Measurements from ENCODE around the gene ETHE1. TPM values are rescaled to one million over a fixed set of nuclear protein-coding genes. Genes with fewer than 3 reads are reported as not detected.
"Not testable (repeated sequence)": the region's sequence is repeated elsewhere in the genome, so short reads cannot be mapped to it uniquely, and the experiment has no call there.

ETHE1 gene
- total RNA-seq, 6 donors from 2014 or later: 27.4 to 69.2 (median 41.4) TPM

DNA sequence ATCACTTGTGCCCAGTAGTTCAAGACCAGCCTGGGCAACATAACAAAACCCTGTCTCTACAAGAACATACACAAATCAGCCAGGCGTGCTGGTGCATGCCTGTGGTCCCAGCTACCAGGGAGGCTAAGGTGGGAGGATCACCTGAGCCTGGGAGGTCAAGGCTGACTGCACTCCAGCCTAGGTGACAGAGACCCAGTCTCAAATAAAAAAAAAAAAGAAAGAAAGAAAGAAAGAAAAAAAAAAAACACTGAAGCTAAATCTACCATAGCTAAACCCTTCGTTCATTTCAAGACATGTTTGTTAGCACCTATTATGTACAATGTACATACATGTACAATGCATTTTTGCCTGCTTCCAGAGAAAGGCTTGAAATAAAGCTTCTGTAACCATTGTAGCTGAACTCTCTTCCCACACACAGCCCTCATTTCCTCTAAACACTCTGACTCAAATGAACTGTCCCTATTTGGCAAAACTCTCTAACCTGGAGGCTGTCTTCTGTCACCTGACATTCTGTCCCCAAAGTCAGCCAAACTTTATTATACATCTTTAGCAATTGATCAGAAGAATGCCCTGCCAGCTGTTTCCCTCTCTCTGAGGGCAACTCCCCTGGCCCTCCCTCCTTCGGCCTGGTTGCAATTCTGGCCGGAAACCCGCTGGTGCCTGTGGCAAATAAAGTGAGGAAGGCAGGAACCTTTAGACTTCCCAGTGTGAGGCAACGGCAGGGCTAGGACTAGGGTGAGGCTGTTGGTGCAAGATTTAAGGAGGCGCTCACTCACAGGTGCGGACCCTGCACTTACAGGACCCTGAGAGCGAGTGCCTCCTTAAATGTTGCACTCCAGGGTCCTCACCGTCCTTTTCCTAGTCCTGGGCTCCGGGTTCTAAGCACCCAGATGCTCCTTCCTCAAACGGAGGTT, 1.8 kb downstream of the ETHE1 start:
- H3K4me1 ChIP-seq: peaks cover 17 to 41% (median 22%) of the 10 kb centered on the region in 4 donors
- peak; percentile 67 to 70 for ATAC-seq (ENCODE audit: low FRiP score in 2 of 2)
- peak overlapping the region; percentile 74 to 90 (median 85) for H3K27ac ChIP-seq
- WGBS, 2 donors: 1 to 21% methylated on average over 5 to 10 of the region's 12 CpGs
- no peaks in the 10 kb centered on the region for H3K27me3 ChIP-seq
- peak; percentile 19 to 77 for TF ChIP-seq POLR2AphosphoS5 (IDR thresholded peaks at IDR 0.05)
- no peak for TF ChIP-seq POLR2A (IDR thresholded peaks at IDR 0.05)
- no peak for TF ChIP-seq EP300 (IDR thresholded peaks at IDR 0.05)
- TF ChIP-seq, protein P1, sequence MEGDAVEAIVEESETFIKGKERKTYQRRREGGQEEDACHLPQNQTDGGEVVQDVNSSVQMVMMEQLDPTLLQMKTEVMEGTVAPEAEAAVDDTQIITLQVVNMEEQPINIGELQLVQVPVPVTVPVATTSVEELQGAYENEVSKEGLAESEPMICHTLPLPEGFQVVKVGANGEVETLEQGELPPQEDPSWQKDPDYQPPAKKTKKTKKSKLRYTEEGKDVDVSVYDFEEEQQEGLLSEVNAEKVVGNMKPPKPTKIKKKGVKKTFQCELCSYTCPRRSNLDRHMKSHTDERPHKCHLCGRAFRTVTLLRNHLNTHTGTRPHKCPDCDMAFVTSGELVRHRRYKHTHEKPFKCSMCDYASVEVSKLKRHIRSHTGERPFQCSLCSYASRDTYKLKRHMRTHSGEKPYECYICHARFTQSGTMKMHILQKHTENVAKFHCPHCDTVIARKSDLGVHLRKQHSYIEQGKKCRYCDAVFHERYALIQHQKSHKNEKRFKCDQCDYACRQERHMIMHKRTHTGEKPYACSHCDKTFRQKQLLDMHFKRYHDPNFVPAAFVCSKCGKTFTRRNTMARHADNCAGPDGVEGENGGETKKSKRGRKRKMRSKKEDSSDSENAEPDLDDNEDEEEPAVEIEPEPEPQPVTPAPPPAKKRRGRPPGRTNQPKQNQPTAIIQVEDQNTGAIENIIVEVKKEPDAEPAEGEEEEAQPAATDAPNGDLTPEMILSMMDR (IDR thresholded peaks at IDR 0.05): no peak
- H3K36me3 ChIP-seq: no peaks in the 10 kb centered on the region
- no peaks in the 10 kb centered on the region for H3K9me3 ChIP-seq
- peak in 1 of 2 donors; percentile 91 for DNase-seq
- H3K4me3 ChIP-seq: peak overlapping the region; percentile 79 to 97 (median 88)

DNA sequence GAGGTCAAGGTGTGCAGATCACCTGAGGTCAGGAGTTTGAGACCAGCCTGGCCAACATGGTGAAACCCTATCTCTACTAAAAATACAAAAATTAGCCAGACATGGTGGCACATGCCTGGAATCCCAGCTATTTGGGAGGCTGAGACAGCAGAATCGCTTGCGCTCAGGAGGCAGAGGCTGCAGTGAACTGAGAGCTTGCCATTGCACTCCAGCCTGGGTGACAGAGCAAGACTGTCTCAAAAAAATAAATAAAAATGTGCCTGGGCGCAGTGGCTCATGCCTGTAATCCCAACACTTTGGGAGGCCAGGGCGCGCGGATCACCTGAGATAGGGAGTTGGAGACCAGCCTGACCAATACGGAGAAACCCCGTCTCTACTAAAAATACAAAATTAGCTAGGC, 3.3 kb downstream of the ETHE1 start:
- ATAC-seq (ENCODE audit: low FRiP score in 2 of 2); H3K27ac ChIP-seq; DNase-seq; H3K27me3 ChIP-seq; H3K4me3 ChIP-seq; H3K9me3 ChIP-seq; H3K36me3 ChIP-seq: not testable (repeated sequence)
- peaks cover 20 to 46% (median 25%) of the 10 kb centered on the region in 4 donors for H3K4me1 ChIP-seq
- 92 to 97% methylated on average over 8 of the region's 8 CpGs for WGBS, 2 donors

DNA sequence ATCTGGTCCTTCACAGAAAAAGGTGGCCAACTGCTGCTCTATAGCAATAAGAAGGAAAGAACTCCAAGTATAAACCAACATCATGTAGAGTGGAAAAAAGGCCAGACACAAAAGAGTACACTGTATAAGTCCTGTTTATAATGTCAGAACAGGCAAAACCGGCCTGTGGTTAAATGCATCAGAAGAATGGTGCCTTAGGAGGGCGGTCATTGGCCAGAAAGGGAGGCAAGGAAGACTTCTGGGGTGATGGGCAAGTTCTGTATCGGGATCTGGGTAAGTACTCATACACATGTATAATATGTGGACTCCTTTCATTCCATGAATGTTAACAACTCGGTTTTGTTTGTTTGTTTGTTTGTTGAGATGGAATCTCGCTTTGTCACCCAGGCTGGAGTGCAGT, 4.1 kb downstream of the ETHE1 start:
- 73 to 83% methylated on average over 5 of the region's 5 CpGs for WGBS, 2 donors
- H3K4me1 ChIP-seq: peaks cover 17 to 43% (median 25%) of the 10 kb centered on the region in 4 donors
- ATAC-seq (ENCODE audit: low FRiP score in 2 of 2) (no peak), DNase-seq (no peak)
- H3K27ac ChIP-seq: no peak overlapping the region
- H3K9me3 ChIP-seq: no peaks in the 10 kb centered on the region
- no peaks in the 10 kb centered on the region for H3K27me3 ChIP-seq
- TF ChIP-seq POLR2AphosphoS5 (IDR thresholded peaks at IDR 0.05) (no peak), POLR2A (IDR thresholded peaks at IDR 0.05) (no peak), EP300 (IDR thresholded peaks at IDR 0.05) (no peak)
- TF ChIP-seq, protein P1 (IDR thresholded peaks at IDR 0.05): no peak
- no peaks in the 10 kb centered on the region for H3K36me3 ChIP-seq
- H3K4me3 ChIP-seq: no peak overlapping the region

DNA sequence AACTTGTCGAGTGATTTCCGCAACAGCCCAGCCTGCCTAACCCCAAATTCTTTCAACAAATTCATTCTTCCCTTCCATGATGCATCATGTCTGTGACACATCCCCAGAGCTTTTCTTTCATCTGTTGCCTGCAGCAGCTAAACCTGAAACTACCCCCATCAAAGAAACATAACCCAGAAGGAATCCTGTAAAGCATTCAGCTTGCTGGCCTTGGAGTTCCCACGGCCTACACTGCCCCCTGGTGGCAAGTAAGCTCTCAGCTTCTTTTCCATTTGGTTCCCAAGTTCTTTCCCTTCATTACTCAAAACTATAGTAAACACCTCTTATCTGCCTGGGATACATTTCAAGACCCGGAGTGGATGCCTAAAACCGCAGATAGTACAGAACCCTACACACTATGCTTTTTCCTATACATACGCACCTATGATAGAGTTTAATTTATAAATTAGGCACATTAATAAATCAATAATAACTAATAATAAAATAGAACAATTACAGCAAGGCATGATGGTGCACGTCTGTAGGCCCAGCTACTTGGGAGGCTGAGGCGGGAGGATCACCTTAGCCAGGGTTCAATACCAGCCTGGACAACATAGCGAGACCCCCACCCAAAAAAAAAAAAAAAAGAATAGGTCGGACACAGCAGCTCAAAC, 7.4 kb downstream of the ETHE1 start:
- Histone ChIP-seq H3K9me3 (no peaks in the 10 kb centered on the region), H3K4me1 (peaks cover 2 to 12% (median 6%) of the 10 kb centered on the region in 4 donors), H3K36me3 (peaks cover 0 to 3% (median 0%) of the 10 kb centered on the region in 4 donors), H3K4me3 (no peak overlapping the region), H3K27me3 (no peaks in the 10 kb centered on the region), H3K27ac (no peak overlapping the region)
- DNase-seq: peak in 1 of 2 donors; percentile 75
- TF ChIP-seq POLR2A (IDR thresholded peaks at IDR 0.05): no peak
- TF ChIP-seq, protein P1 (IDR thresholded peaks at IDR 0.05): peak; percentile 61 to 86 (median 80)
- 54 to 60% methylated on average over 10 of the region's 10 CpGs for whole genome bisulfite sequencing, 2 donors
- peak; percentile 79 to 90 for ATAC-seq (ENCODE audit: low FRiP score in 2 of 2)

DNA sequence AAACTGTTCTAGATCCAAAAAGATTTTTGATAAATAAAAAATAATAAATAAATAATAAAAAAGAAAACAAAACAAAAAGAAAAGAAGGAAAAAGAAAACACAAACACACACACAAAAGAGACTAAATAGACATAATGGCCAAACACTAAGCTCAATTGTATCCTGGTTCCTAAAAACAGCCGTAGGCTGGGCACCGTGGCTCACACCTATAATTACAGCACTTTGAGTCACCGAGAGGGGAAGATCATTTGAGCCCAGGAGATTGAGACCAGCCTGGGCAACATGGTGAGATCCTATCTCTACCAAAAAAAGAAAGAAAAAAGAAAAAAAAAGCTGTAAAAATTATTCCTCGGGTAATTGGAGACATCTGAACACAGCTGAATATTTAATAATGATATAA, 8.9 kb downstream of the ETHE1 start:
- WGBS, 2 donors: 81 to 87% methylated on average over 4 of the region's 4 CpGs
- H3K27ac ChIP-seq: no peak overlapping the region
- H3K36me3 ChIP-seq: peaks cover 0 to 3% (median 0%) of the 10 kb centered on the region in 4 donors
- no peak for DNase-seq
- ATAC-seq (ENCODE audit: low FRiP score in 2 of 2): no peak
- TF ChIP-seq, protein P1 (IDR thresholded peaks at IDR 0.05): no peak
- TF ChIP-seq POLR2A (IDR thresholded peaks at IDR 0.05): no peak
- TF ChIP-seq POLR2AphosphoS5 (IDR thresholded peaks at IDR 0.05): no peak
- no peak for TF ChIP-seq EP300 (IDR thresholded peaks at IDR 0.05)
- H3K4me3 ChIP-seq: no peak overlapping the region
- peaks cover 1 to 8% (median 5%) of the 10 kb centered on the region in 4 donors for H3K4me1 ChIP-seq
- H3K27me3 ChIP-seq: no peaks in the 10 kb centered on the region
- H3K9me3 ChIP-seq: no peaks in the 10 kb centered on the region

DNA sequence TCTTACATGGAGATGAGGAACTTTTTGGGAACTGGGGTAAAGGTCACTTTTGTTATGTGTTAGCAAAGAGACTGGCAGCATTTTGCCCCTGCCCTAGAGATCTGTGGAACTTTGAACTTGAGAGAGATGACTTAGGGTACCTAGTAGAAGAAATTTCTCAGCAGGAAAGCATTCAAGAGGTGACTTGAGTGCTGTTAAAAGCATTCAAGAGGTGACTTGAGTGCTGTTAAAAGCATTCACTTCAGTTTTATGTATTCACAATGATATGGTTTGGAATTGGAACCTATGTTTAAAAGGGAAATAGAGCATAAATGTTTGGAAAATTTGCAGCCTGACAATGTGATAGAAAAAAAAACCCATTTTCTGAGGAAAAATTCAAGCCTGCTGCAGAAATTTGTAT, 14.6 kb downstream of the ETHE1 start:
- ATAC-seq (ENCODE audit: low FRiP score in 2 of 2); DNase-seq; H3K4me3 ChIP-seq: not testable (repeated sequence)

More for the DNA sequence above, 14.6 kb downstream of the ETHE1 start:
- H3K9me3 ChIP-seq, H3K27ac ChIP-seq, H3K27me3 ChIP-seq: not testable (repeated sequence)
- H3K4me1 ChIP-seq: peaks cover 0 to 12% (median 9%) of the 10 kb centered on the region in 4 donors
- H3K36me3 ChIP-seq: peaks cover 0 to 38% (median 20%) of the 10 kb centered on the region in 4 donors
